ENCODE measurements around the gene LPCAT2. TPM values are rescaled to one million over a fixed set of nuclear protein-coding genes. Genes with fewer than 3 reads are reported as not detected.
A peak's percentile ranks its signal among the peaks of the same experiment; 100 is the strongest.

LPCAT2 gene
- total and polyA plus RNA-seq, 2 of the 13 experiments (the other 11 are each of a cell fraction or from before 2014, with no cell fraction given): 9.9 to 17.6 TPM

- TF ChIP-seq KIAA2018 (CRISPR knock-in tag; IDR thresholded peaks at IDR 0.05; ENCODE audit: borderline replicate concordance) (no peak), POLR2AphosphoS2 (IDR thresholded peaks at IDR 0.05; ENCODE audit: low read depth, low read length) (no peak), ZNF776 (CRISPR knock-in tag; IDR thresholded peaks at IDR 0.05) (no peak), CENPX (CRISPR knock-in tag; IDR thresholded peaks at IDR 0.05) (no peak), KLF16 (CRISPR knock-in tag; IDR thresholded peaks at IDR 0.05) (peak in 1 of 2 experiments; percentile 97; a peak in 2 of 4 replicates), TOE1 (CRISPR knock-in tag; IDR thresholded peaks at IDR 0.05) (no peak), SAP130 (CRISPR knock-in tag; IDR thresholded peaks at IDR 0.05; ENCODE audit: low read depth) (peak; percentile 95), ZNF282 (IDR thresholded peaks at IDR 0.05; ENCODE audit: partially characterized antibody) (no peak), ZMAT5 (CRISPR knock-in tag; IDR thresholded peaks at IDR 0.05; ENCODE audit: borderline replicate concordance, low read depth) (no peak), NCOR1 (IDR thresholded peaks at IDR 0.05; ENCODE audit: borderline replicate concordance, low read length) (peak; percentile 86; the same call in 1 of the 2 replicates), ZNF12 (CRISPR knock-in tag; IDR thresholded peaks at IDR 0.05) (peak; percentile 86; the same call in 1 of the 2 replicates), ELF3 (CRISPR knock-in tag; IDR thresholded peaks at IDR 0.05) (peak; percentile 95), HINFP (CRISPR knock-in tag; IDR thresholded peaks at IDR 0.05; ENCODE audit: low read depth) (peak; percentile 79), IKZF4 (CRISPR knock-in tag; IDR thresholded peaks at IDR 0.05; ENCODE audit: borderline replicate concordance, low read depth, not compliant biosample characterization) (no peak), NCOA2 (CRISPR knock-in tag; IDR thresholded peaks at IDR 0.05) (peak; percentile 99), FOSL1 (CRISPR knock-in tag; IDR thresholded peaks at IDR 0.05; ENCODE audit: borderline replicate concordance) (peak; percentile 98), SOX5 (CRISPR knock-in tag; IDR thresholded peaks at IDR 0.05; ENCODE audit: borderline replicate concordance) (peak; percentile 98), ISL2 (CRISPR knock-in tag; IDR thresholded peaks at IDR 0.05) (peak; percentile 97), TRIM22 (IDR thresholded peaks at IDR 0.05) (no peak)
Observed at GRCh38 chr16:55622930-55623561, 114.2 kb downstream of the LPCAT2 start (continued).

Data from HepG2 (cell line).